ENCODE data around the gene ST3GAL2.

The ST3GAL2 gene

GRCh38 chr16:70331588-70332358, 107.1 kb downstream of the ST3GAL2 start:
- Mint-ChIP-seq H3K27ac (no peak overlapping the region), H3K9me3 (no peaks in the 10 kb centered on the region), H3K27me3 (ENCODE audit: low read depth, poor library complexity) (no peaks in the 10 kb centered on the region), H3K36me3 (ENCODE audit: low read depth) (peaks cover 52% of the 10 kb centered on the region), H3K4me1 (no peaks in the 10 kb centered on the region), H3K4me3 (no peak overlapping the region)
- TF ChIP-seq CTCF (IDR thresholded peaks at IDR 0.05): peak; percentile 40
- peak; percentile 5 for DNase-seq

- Mint-ChIP-seq H3K4me3 (no peak overlapping the region), H3K4me1 (no peaks in the 10 kb centered on the region), H3K27me3 (ENCODE audit: low read depth, poor library complexity) (no peaks in the 10 kb centered on the region), H3K36me3 (ENCODE audit: low read depth) (peaks cover 46% of the 10 kb centered on the region), H3K9me3 (no peaks in the 10 kb centered on the region), H3K27ac (no peak overlapping the region)
- no peak for TF ChIP-seq CTCF (IDR thresholded peaks at IDR 0.05)
- no peak for DNase-seq
Measured at GRCh38 chr16:70331091-70331490, 107.8 kb downstream of the ST3GAL2 start.
